ENCODE measurements around the gene IFT27.

The IFT27 gene

GRCh38 chr22:36776722-36777121 is 803 bp upstream of the IFT27 start:
- Mint-ChIP-seq H3K9me3 (ENCODE audit: low read depth) (no peaks in the 10 kb centered on the region), H3K36me3 (peaks cover 4% of the 10 kb centered on the region), H3K27ac (peak overlapping the region; percentile 97), H3K27me3 (no peaks in the 10 kb centered on the region), H3K4me1 (ENCODE audit: low read depth) (peaks cover 32% of the 10 kb centered on the region), H3K4me3 (peak overlapping the region; percentile 91)

GRCh38 chr22:36775586-36775963 is 344 bp downstream of the IFT27 start:
- H3K9me3 Mint-ChIP-seq (ENCODE audit: low read depth): no peaks in the 10 kb centered on the region
- peaks cover 29% of the 10 kb centered on the region for H3K4me1 Mint-ChIP-seq (ENCODE audit: low read depth)
- H3K27me3 Mint-ChIP-seq: no peaks in the 10 kb centered on the region
- H3K36me3 Mint-ChIP-seq: peaks cover 6% of the 10 kb centered on the region
- H3K27ac Mint-ChIP-seq: peak overlapping the region; percentile 58
- H3K4me3 Mint-ChIP-seq: peak overlapping the region; percentile 91

GRCh38 chr22:36773935-36774334 is 2.0 kb downstream of the IFT27 start:
- H3K27ac Mint-ChIP-seq: no peak overlapping the region
- H3K9me3 Mint-ChIP-seq (ENCODE audit: low read depth): no peaks in the 10 kb centered on the region
- H3K27me3 Mint-ChIP-seq: no peaks in the 10 kb centered on the region
- H3K36me3 Mint-ChIP-seq: peaks cover 6% of the 10 kb centered on the region
- peaks cover 29% of the 10 kb centered on the region for H3K4me1 Mint-ChIP-seq (ENCODE audit: low read depth)
- H3K4me3 Mint-ChIP-seq: peak overlapping the region; percentile 23

- Mint-ChIP-seq H3K9me3 (ENCODE audit: low read depth) (no peaks in the 10 kb centered on the region), H3K27me3 (no peaks in the 10 kb centered on the region), H3K36me3 (peaks cover 6% of the 10 kb centered on the region), H3K4me1 (ENCODE audit: low read depth) (peaks cover 25% of the 10 kb centered on the region), H3K27ac (no peak overlapping the region), H3K4me3 (no peak overlapping the region)
Measured at GRCh38 chr22:36772451-36772850, 3.5 kb downstream of the IFT27 start.

- H3K9me3 Mint-ChIP-seq (ENCODE audit: low read depth): no peaks in the 10 kb centered on the region
- H3K4me3 Mint-ChIP-seq: no peak overlapping the region
- H3K36me3 Mint-ChIP-seq: peaks cover 7% of the 10 kb centered on the region
- H3K4me1 Mint-ChIP-seq (ENCODE audit: low read depth): peaks cover 17% of the 10 kb centered on the region
- no peak overlapping the region for H3K27ac Mint-ChIP-seq
- H3K27me3 Mint-ChIP-seq: no peaks in the 10 kb centered on the region
Measured at GRCh38 chr22:36771356-36772063, 4.4 kb downstream of the IFT27 start.

GRCh38 chr22:36770513-36771231 is 5.2 kb downstream of the IFT27 start:
- Mint-ChIP-seq H3K27ac (no peak overlapping the region), H3K9me3 (ENCODE audit: low read depth) (no peaks in the 10 kb centered on the region), H3K36me3 (peaks cover 7% of the 10 kb centered on the region), H3K4me3 (no peak overlapping the region), H3K4me1 (ENCODE audit: low read depth) (peaks cover 12% of the 10 kb centered on the region), H3K27me3 (no peaks in the 10 kb centered on the region)

- H3K9me3 Mint-ChIP-seq (ENCODE audit: low read depth): no peaks in the 10 kb centered on the region
- peaks cover 6% of the 10 kb centered on the region for H3K4me1 Mint-ChIP-seq (ENCODE audit: low read depth)
- H3K27ac Mint-ChIP-seq: no peak overlapping the region
- H3K4me3 Mint-ChIP-seq: no peak overlapping the region
- no peaks in the 10 kb centered on the region for H3K27me3 Mint-ChIP-seq
- peaks cover 7% of the 10 kb centered on the region for H3K36me3 Mint-ChIP-seq
Measured at GRCh38 chr22:36769541-36770512, 6.1 kb downstream of the IFT27 start.

GRCh38 chr22:36768616-36769015 is 7.3 kb downstream of the IFT27 start:
- no peaks in the 10 kb centered on the region for H3K9me3 Mint-ChIP-seq (ENCODE audit: low read depth)
- no peak overlapping the region for H3K4me3 Mint-ChIP-seq
- H3K4me1 Mint-ChIP-seq (ENCODE audit: low read depth): peaks cover 5% of the 10 kb centered on the region
- H3K36me3 Mint-ChIP-seq: peaks cover 7% of the 10 kb centered on the region
- H3K27me3 Mint-ChIP-seq: no peaks in the 10 kb centered on the region
- no peak overlapping the region for H3K27ac Mint-ChIP-seq

GRCh38 chr22:36768141-36768540 is 7.8 kb downstream of the IFT27 start:
- H3K4me3 Mint-ChIP-seq: no peak overlapping the region
- H3K27ac Mint-ChIP-seq: no peak overlapping the region
- peaks cover 5% of the 10 kb centered on the region for H3K4me1 Mint-ChIP-seq (ENCODE audit: low read depth)
- H3K9me3 Mint-ChIP-seq (ENCODE audit: low read depth): no peaks in the 10 kb centered on the region
- peaks cover 7% of the 10 kb centered on the region for H3K36me3 Mint-ChIP-seq
- H3K27me3 Mint-ChIP-seq: no peaks in the 10 kb centered on the region

- Mint-ChIP-seq H3K4me3 (no peak overlapping the region), H3K4me1 (ENCODE audit: low read depth) (peaks cover 2% of the 10 kb centered on the region), H3K36me3 (peaks cover 10% of the 10 kb centered on the region), H3K27me3 (no peaks in the 10 kb centered on the region), H3K9me3 (ENCODE audit: low read depth) (no peaks in the 10 kb centered on the region), H3K27ac (no peak overlapping the region)
Measured at GRCh38 chr22:36767035-36767775, 8.7 kb downstream of the IFT27 start.

GRCh38 chr22:36765943-36766450 is 9.9 kb downstream of the IFT27 start:
- H3K4me3 Mint-ChIP-seq: no peak overlapping the region
- H3K9me3 Mint-ChIP-seq (ENCODE audit: low read depth): no peaks in the 10 kb centered on the region
- no peak overlapping the region for H3K27ac Mint-ChIP-seq
- peaks cover 4% of the 10 kb centered on the region for H3K36me3 Mint-ChIP-seq
- H3K4me1 Mint-ChIP-seq (ENCODE audit: low read depth): no peaks in the 10 kb centered on the region
- H3K27me3 Mint-ChIP-seq: no peaks in the 10 kb centered on the region

- H3K4me3 Mint-ChIP-seq: no peak overlapping the region
- peaks cover 4% of the 10 kb centered on the region for H3K36me3 Mint-ChIP-seq
- no peaks in the 10 kb centered on the region for H3K27me3 Mint-ChIP-seq
- H3K4me1 Mint-ChIP-seq (ENCODE audit: low read depth): no peaks in the 10 kb centered on the region
- no peak overlapping the region for H3K27ac Mint-ChIP-seq
- H3K9me3 Mint-ChIP-seq (ENCODE audit: low read depth): no peaks in the 10 kb centered on the region
Measured at GRCh38 chr22:36765131-36765942, 10.6 kb downstream of the IFT27 start.

- Mint-ChIP-seq H3K4me1 (ENCODE audit: low read depth) (no peaks in the 10 kb centered on the region), H3K27ac (no peak overlapping the region), H3K9me3 (ENCODE audit: low read depth) (no peaks in the 10 kb centered on the region), H3K4me3 (no peak overlapping the region), H3K36me3 (peaks cover 4% of the 10 kb centered on the region), H3K27me3 (no peaks in the 10 kb centered on the region)
Measured at GRCh38 chr22:36764641-36765040, 11.3 kb downstream of the IFT27 start.

Data from activated naive CD8-positive, alpha-beta T cell (primary cell).